SU-DHL-6 (cell line): ENCODE results near the gene SLC9B2.
A peak's percentile ranks its signal among the peaks of the same experiment; 100 is the strongest.

Source experiments
- H2AFZ ChIP-seq: fragments of 200-600 bp; sonication (generic); 2 replicates; pipeline ENCODE4 v1.6.1; 2014; ENCODE audit warnings: low read depth, mild to moderate bottlenecking, moderate library complexity, mixed read lengths, antibody characterized with exemption, low read length; ENCODE audit not compliant: severe bottlenecking
- H3F3A ChIP-seq: fragments of 200-600 bp; shearing (Covaris generic); 2 replicates; pipeline ENCODE4 v1.6.0; 2016; ENCODE audit warnings: antibody characterized with exemption, mild to moderate bottlenecking; ENCODE audit not compliant: insufficient read depth
- H3K27ac ChIP-seq: fragments of 200-600 bp; sonication (generic); 2 replicates; pipeline ENCODE4 v1.5.1; 2016; ENCODE audit warnings: low read depth, mild to moderate bottlenecking, low read length, moderate library complexity, mixed read lengths
- H3K27me3 ChIP-seq: fragments of 200-600 bp; sonication (generic), shearing (Covaris generic); 2 replicates; pipeline ENCODE4 v1.6.0; 2014; ENCODE audit warnings: mild to moderate bottlenecking, low read length
- H3K36me3 ChIP-seq: fragments of 200-600 bp; sonication (generic); 2 replicates; pipeline ENCODE4 v1.6.1; 2014; ENCODE audit warnings: mild to moderate bottlenecking, low read length, mixed read lengths
- H3K4me2 ChIP-seq: fragments of 300-600, 200-600 bp; shearing (Covaris generic), sonication (generic); 2 replicates; pipeline ENCODE4 v1.6.0; 2014; ENCODE audit warnings: low read length, low read depth, mild to moderate bottlenecking; ENCODE audit not compliant: poor library complexity, severe bottlenecking
- H3K4me3 ChIP-seq: fragments of 200-600 bp; sonication (generic); 2 replicates; pipeline ENCODE4 v1.5.1; 2014; ENCODE audit warnings: antibody characterized with exemption, low read length, mild to moderate bottlenecking, mixed read lengths; ENCODE audit not compliant: insufficient read depth, poor library complexity, severe bottlenecking
- H3K79me2 ChIP-seq: fragments of 200-600 bp; sonication (generic); 2 replicates; pipeline ENCODE4 v1.6.1; 2014; ENCODE audit warnings: mild to moderate bottlenecking, low read length, moderate library complexity; ENCODE audit not compliant: insufficient read depth
- H3K9ac ChIP-seq: fragments of 200-600 bp; sonication (generic); 2 replicates; pipeline ENCODE4 v1.7.0; 2014; ENCODE audit warnings: mild to moderate bottlenecking, low read length
- H3K9me2 ChIP-seq: fragments of 200-600 bp; sonication (generic); replicated peaks from 2 replicates; pipeline ENCODE4 v1.6.1; 2014; ENCODE audit warnings: low read length; ENCODE audit not compliant: insufficient read depth
- H3K9me3 ChIP-seq: fragments of 200-600 bp; sonication (generic); 2 replicates; pipeline ENCODE4 v1.6.1; 2014; ENCODE audit warnings: low read length, mixed read lengths; ENCODE audit not compliant: insufficient read depth
- H4K20me1 ChIP-seq: fragments of 200-600 bp; sonication (generic); 2 replicates; pipeline ENCODE4 v1.6.1; 2014; ENCODE audit warnings: low read depth, mild to moderate bottlenecking, antibody characterized with exemption, low read length, moderate library complexity, mixed read lengths
- CTCF ChIP-seq: fragments of 200-600 bp; sonication (generic); IDR thresholded peaks from one replicate; pipeline ENCODE4 v1.5.1; 2017; ENCODE audit warnings: antibody characterized with exemption, mild to moderate bottlenecking, low read length, moderate library complexity; ENCODE audit not compliant: insufficient read depth, poor library complexity, severe bottlenecking
- EZH2phosphoT487 ChIP-seq: fragments of 200-600 bp; sonication (generic), shearing (Covaris generic); conservative IDR thresholded peaks from 2 replicates; pipeline ENCODE4 v1.6.1; 2018; ENCODE audit warnings: mild to moderate bottlenecking, antibody characterized with exemption, low read length, moderate library complexity, mixed read lengths

SLC9B2 gene

GRCh38 chr4:103095080-103095479, 18.5 kb upstream of the SLC9B2 start:
- Histone ChIP-seq H2AFZ (no peak overlapping the region), H3K27me3 (no peaks in the 10 kb centered on the region), H3K79me2 (no peaks in the 10 kb centered on the region), H3K36me3 (no peaks in the 10 kb centered on the region), H3K27ac (no peak overlapping the region), H3F3A (no peaks in the 10 kb centered on the region), H3K9me3 (no peaks in the 10 kb centered on the region), H3K9ac (no peak overlapping the region), H4K20me1 (no peaks in the 10 kb centered on the region), H3K9me2 (no peaks in the 10 kb centered on the region), H3K4me3 (no peak overlapping the region), H3K4me2 (no peak overlapping the region)
- no peak for TF ChIP-seq EZH2phosphoT487
- no peak for TF ChIP-seq CTCF

GRCh38 chr4:103092245-103092644, 15.7 kb upstream of the SLC9B2 start:
- Histone ChIP-seq H3K9me2 (no peaks in the 10 kb centered on the region), H3K27ac (no peak overlapping the region), H3F3A (no peaks in the 10 kb centered on the region), H2AFZ (no peak overlapping the region), H3K79me2 (no peaks in the 10 kb centered on the region), H3K27me3 (no peaks in the 10 kb centered on the region), H3K4me3 (no peak overlapping the region), H3K36me3 (no peaks in the 10 kb centered on the region), H3K9me3 (no peaks in the 10 kb centered on the region), H4K20me1 (no peaks in the 10 kb centered on the region), H3K9ac (no peak overlapping the region), H3K4me2 (no peak overlapping the region)
- no peak for TF ChIP-seq CTCF
- no peak for TF ChIP-seq EZH2phosphoT487

GRCh38 chr4:103091601-103092223, 15.2 kb upstream of the SLC9B2 start:
- Histone ChIP-seq H3K79me2 (no peaks in the 10 kb centered on the region), H3K9ac (no peak overlapping the region), H3K9me2 (no peaks in the 10 kb centered on the region), H2AFZ (no peak overlapping the region), H3K9me3 (no peaks in the 10 kb centered on the region), H3K27ac (no peak overlapping the region), H3F3A (no peaks in the 10 kb centered on the region), H3K4me3 (no peak overlapping the region), H3K36me3 (no peaks in the 10 kb centered on the region), H4K20me1 (no peaks in the 10 kb centered on the region), H3K4me2 (no peak overlapping the region), H3K27me3 (no peaks in the 10 kb centered on the region)
- peak; percentile 21 for TF ChIP-seq CTCF
- no peak for TF ChIP-seq EZH2phosphoT487

GRCh38 chr4:103089481-103089880, 12.9 kb upstream of the SLC9B2 start:
- Histone ChIP-seq H3K9me3 (no peaks in the 10 kb centered on the region), H3K9me2 (no peaks in the 10 kb centered on the region), H3K27me3 (no peaks in the 10 kb centered on the region), H3K4me3 (no peak overlapping the region), H4K20me1 (no peaks in the 10 kb centered on the region), H3K4me2 (no peak overlapping the region), H3K36me3 (no peaks in the 10 kb centered on the region), H3K9ac (no peak overlapping the region), H3K27ac (no peak overlapping the region), H3F3A (no peaks in the 10 kb centered on the region), H3K79me2 (no peaks in the 10 kb centered on the region), H2AFZ (no peak overlapping the region)
- TF ChIP-seq CTCF (no peak), EZH2phosphoT487 (no peak)
